ENCODE results near the gene TCF20.

Gene TCF20

DNA sequence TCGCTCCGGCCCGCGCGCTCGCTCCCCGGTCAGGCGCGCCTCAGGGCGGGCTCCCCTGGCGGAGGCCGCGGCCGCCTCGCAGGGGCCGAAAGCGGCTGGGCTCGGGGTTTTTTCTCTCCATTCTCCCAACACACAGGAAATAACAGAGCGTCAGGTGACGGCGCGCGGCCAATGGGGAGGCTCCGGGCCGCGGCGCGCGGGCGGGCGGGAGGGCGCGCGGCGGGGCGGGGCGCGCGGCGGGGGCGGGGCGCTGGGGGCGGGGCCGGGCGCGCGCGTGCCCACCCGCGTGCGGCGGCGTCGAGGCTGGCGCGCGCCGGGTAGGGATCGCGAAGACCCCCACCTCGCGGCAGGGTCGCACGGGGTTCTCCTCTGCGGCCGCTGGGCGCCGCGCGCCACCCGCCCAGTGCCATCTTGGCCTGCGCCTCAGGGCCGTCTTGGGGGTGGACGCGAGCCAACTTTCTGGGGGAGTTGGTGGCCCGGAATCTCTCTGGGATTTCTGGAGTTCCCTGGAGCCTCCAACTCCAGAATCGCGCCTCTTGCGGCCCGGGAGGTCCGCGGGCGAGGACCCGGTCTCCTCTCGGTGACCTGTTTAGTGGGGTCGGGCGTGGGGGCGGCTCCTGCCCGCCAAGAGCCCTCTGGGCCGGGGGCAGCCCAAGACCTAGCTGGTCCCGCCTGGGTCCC lies at the start of gene TCF20:
TCF20 (minus strand) TSS at position 144 of the 681 bp plus-strand sequence. CDS start 55,348 bp downstream, outside the sequence.
- peak; percentile 83 for DNase-seq

GRCh38 chr22:42319386-42319785 lies 48.9 kb upstream of the TCF20 start:
- DNase-seq, result no peak

- no peak for DNase-seq
Observed at GRCh38 chr22:42318967-42319366, 48.5 kb upstream of the TCF20 start.

GRCh38 chr22:42317691-42318547 lies 47.5 kb upstream of the TCF20 start:
- no peak for DNase-seq

- peak; percentile 61 for DNase-seq
Observed at GRCh38 chr22:42317008-42317407, 46.6 kb upstream of the TCF20 start.

- no peak for DNase-seq
Observed at GRCh38 chr22:42315392-42315756, 44.9 kb upstream of the TCF20 start.

- no peak for DNase-seq
Observed at GRCh38 chr22:42314709-42315391, 44.4 kb upstream of the TCF20 start.

GRCh38 chr22:42313804-42314581 lies 43.5 kb upstream of the TCF20 start:
- peak; percentile 35 for DNase-seq

DNA sequence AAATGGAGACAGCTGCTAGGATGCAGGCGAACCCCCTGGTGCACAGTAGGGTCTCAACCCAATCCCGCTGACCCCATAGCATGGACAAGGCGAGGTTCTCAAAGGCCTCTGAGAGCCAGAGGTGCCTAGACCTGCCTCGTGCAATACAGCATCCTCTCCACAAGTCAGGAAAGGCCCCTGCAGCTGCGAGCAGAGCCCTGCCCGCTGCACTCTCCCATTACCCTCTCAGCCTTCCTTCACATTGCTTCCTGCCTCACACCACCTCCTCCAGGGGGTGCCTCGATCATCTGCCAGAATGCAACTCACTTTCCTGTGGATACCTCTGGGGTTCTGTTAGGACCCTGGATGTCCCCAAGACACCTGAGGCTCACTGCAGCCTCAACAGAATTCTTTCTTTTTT lies 42.8 kb upstream of the TCF20 start:
- no peak for DNase-seq

DNA sequence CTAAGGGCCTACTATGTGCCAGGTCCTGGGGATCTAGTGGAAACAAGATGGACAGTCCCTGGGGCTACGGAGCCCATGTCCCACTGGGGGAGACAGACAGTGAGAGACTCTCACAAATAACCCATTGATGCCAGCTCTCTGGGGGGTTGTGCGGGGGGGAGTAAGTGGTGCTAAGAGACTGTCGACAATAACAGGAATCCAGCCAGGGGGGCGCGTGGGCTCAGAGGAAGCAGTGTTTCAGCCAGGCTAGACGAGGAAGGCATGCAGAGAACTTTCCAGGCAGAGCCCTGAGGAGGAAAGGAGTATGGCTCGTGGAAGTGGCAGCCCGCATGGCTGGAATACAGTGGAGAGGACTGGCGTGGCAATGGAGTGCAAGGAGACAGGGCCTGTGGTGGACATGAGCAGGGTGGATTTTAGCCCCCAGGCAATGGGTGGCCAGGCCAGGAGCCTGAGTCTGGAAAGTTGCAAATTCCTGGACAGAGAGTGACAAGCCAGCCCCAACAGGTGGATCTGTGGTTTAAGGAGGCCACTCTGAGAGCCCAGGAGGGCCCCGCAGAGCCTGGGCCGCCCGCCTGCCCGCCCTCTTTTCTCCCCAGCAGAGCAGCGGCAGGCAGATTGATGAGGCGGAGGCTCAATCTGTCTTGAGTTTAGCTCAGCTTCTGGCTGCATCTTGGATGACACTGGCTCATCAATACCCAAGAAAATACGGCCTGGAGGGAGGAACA lies 40.0 kb upstream of the TCF20 start:
- DNase-seq, result no peak

GRCh38 chr22:42309865-42310264 lies 39.4 kb upstream of the TCF20 start:
- no peak for DNase-seq

GRCh38 chr22:42308892-42309468 lies 38.5 kb upstream of the TCF20 start:
- DNase-seq, result no peak

GRCh38 chr22:42307806-42308563 lies 37.5 kb upstream of the TCF20 start:
- no peak for DNase-seq

DNA sequence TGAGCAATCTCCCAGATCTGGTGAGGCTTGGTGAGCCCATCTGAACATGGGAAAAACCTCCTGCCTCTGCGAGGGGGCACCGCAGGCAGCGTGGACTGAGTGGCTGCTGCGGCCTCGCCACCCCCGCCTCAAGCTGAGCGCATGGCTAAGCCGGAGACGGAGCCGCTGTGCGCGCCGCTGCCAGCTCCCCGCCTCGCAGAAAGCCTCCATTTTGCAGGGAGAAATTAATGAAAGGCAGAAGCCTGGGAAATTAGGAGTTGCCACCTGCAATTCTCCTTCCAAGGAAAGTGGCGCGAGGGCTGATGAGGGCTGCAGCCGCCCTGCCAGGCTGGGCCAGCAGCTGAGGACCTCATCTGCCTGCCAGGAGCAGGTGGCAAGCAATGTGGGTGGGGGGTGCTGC lies 35.6 kb upstream of the TCF20 start:
- DNase-seq, result no peak

- DNase-seq, result no peak
Observed at GRCh38 chr22:42304324-42304790, 33.9 kb upstream of the TCF20 start.

DNA sequence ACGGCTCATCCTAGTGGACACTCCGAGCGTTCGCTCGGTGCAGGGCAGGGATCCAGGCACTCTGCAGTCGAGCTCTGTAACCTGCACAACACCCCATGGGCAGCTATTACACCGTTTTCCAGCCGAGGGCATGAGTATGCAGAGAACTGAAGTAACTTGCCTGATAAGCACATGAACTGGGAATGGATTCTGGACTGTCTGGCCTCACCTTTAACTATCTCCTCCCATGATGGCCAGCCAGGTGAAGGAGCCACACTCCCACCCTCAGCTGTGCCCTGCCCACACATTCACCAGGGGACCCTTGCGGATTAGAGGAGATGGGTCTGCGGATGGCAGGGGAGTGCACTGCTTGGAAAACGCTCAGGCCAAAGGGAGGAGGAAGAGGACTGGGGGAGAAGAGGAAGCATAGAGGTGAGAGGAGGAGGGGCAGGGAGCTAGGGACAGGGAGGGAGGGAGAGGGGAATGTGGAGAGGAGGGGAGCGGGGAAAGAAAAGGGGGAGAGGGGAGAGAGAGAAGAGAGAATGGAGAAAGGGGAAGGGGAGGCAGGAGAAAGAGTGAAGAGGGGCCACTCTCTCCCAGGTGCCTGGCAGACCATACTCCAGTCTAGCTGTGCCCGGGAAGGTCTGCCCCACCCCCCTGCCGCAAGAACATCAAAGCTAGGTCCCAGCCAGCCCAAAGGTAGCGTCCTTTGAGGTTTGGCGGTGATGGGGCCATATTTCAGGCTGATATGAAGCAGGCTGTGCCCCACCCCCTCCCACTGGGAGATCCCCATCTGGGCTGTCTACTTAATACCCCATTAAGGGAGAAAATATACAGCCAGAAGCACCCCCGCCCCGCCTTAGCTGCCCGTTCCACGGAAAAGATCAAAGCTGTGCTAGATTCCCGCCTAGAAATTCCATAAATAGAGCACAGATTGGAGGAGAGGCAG lies 33.2 kb upstream of the TCF20 start:
- DNase-seq, result peak; percentile 29

DNA sequence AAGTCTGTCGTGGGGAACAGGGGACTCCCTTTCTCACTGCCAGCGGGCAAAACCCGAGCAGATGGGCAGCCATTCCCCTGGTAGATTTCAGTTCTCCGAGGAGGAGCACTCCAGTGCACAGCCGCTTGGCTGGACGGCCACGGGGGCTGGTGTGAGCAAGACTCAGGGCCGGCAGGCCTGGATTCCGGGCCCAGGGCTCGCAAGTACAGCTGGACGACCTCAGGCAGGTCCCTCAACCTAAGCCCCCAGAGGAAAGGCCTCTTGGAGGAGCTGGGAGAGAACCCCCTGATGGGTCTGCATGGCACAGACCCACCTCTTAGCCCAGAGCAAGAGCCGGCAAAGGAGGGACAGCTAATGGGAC lies 31.3 kb upstream of the TCF20 start:
- no peak for DNase-seq

DNA sequence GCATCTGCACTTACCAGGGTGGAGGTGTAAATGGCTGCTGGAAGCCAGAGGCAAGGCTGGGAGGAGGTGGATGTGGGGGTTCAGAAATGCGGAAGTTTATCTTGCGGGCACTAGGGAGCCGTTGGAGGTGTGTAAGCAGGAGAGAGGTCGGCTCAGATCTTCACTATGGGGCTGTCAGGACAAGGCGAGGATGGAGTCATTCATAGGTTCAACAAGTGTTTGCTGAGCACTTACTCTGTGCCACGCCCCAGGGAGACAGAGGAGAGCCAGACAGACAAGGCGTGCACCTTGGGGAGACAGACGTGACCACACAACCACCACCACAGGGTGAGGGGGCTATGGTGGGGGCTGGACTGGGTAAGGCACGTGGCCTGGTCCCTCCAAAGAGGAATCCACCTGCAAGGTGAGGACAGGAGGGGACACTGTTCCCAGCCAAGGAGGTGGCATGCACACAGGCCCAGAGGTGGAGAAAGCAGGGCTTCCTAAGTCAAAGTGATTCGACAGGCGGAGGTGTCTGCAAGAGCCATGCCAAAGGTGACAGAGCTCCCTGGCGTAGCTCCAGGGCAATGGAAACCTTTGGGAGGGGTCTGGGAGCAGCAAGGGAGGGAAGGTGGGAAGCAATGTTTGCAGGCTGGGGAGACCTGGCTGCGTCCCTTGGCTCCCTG lies 30.8 kb upstream of the TCF20 start:
- no peak for DNase-seq
